Ectodermal cell (in vitro differentiated cells): ENCODE results near the gene SLC7A9.
"Not testable (repeated sequence)": the region's sequence is repeated elsewhere in the genome, so short reads cannot be mapped to it uniquely, and the experiment has no call there.

ENCODE experiments used
- H3K27ac ChIP-seq: 2 replicates; pipeline ENCODE4 v1.7.0; 2013; ENCODE audit warnings: mild to moderate bottlenecking, low read depth, low read length; ENCODE audit not compliant: insufficient read depth, poor library complexity, severe bottlenecking
- H3K27me3 ChIP-seq: 2 replicates; pipeline ENCODE4 v1.7.0; 2013; ENCODE audit warnings: mild to moderate bottlenecking, low read length; ENCODE audit not compliant: insufficient read depth, control insufficient read depth, poor library complexity, severe bottlenecking
- H3K36me3 ChIP-seq: one replicate; pipeline ENCODE4 v1.7.0; 2013; ENCODE audit warnings: low read length; ENCODE audit not compliant: control insufficient read depth, insufficient read depth
- H3K4me1 ChIP-seq: one replicate; pipeline ENCODE4 v1.7.0; 2013; ENCODE audit warnings: low read length; ENCODE audit not compliant: control insufficient read depth, insufficient read depth
- H3K4me3 ChIP-seq: 2 replicates; pipeline ENCODE4 v1.7.0; 2013; ENCODE audit warnings: low read depth, low read length, control low read depth; ENCODE audit not compliant: insufficient read depth
- H3K9me3 ChIP-seq: 2 replicates; pipeline ENCODE4 v1.7.0; 2013; ENCODE audit warnings: mild to moderate bottlenecking, low read length, moderate library complexity; ENCODE audit not compliant: control insufficient read depth
- WGBS, 2 experiments: methylation state at CpG; one replicate each; pipeline ENCODE4 v1.1.7; 2013; ENCODE audit warnings: missing lambda C conversion rate in 2 of 2; 5-methylcytosine and 5-hydroxymethylcytosine counted together

Gene SLC7A9

GRCh38 chr19:32864318-32865007 lies 5.1 kb downstream of the SLC7A9 start:
- H3K27me3 ChIP-seq, result no peaks in the 10 kb centered on the region
- no peak overlapping the region for H3K27ac ChIP-seq
- no peaks in the 10 kb centered on the region for H3K9me3 ChIP-seq
- H3K4me1 ChIP-seq, result no peaks in the 10 kb centered on the region
- H3K36me3 ChIP-seq, result no peaks in the 10 kb centered on the region
- no peak overlapping the region for H3K4me3 ChIP-seq
- 94 to 95% methylated on average over 35 of the region's 35 CpGs for WGBS, 2 experiments

GRCh38 chr19:32863841-32864240 lies 5.7 kb downstream of the SLC7A9 start:
- Histone ChIP-seq H3K27ac (no peak overlapping the region), H3K27me3 (no peaks in the 10 kb centered on the region), H3K4me1 (no peaks in the 10 kb centered on the region), H3K9me3 (no peaks in the 10 kb centered on the region), H3K36me3 (no peaks in the 10 kb centered on the region), H3K4me3 (no peak overlapping the region)
- 94 to 95% methylated on average over 13 of the region's 13 CpGs for WGBS, 2 experiments

GRCh38 chr19:32863301-32863700 lies 6.3 kb downstream of the SLC7A9 start:
- Histone ChIP-seq H3K36me3 (no peaks in the 10 kb centered on the region), H3K27me3 (no peaks in the 10 kb centered on the region), H3K4me1 (no peaks in the 10 kb centered on the region), H3K27ac (no peak overlapping the region), H3K9me3 (no peaks in the 10 kb centered on the region), H3K4me3 (no peak overlapping the region)
- WGBS, 2 experiments, result 91 to 96% methylated on average over 8 of the region's 8 CpGs

DNA sequence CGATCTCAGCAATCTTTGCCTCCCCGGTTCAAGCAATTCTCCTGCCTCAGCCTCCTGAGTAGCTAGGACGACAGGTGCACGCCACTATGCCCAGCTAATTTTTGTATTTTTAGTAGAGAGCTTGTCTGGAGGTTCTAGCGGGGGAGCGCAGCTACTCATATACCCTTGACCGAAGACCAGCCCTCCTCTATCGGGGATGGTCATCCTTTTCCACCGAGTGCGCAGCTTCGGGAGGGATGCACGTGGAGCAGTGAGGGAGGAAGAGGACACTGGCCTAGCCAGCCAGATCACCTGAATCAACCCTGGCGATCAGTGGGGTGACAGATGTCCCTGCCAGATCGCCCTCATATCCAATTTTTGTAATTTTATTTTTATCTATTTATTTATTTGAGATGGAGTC lies 6.8 kb downstream of the SLC7A9 start:
- 93% methylated on average over 13 to 14 of the region's 14 CpGs for WGBS, 2 experiments
- Histone ChIP-seq H3K27me3 (no peaks in the 10 kb centered on the region), H3K4me3 (no peak overlapping the region)

DNA sequence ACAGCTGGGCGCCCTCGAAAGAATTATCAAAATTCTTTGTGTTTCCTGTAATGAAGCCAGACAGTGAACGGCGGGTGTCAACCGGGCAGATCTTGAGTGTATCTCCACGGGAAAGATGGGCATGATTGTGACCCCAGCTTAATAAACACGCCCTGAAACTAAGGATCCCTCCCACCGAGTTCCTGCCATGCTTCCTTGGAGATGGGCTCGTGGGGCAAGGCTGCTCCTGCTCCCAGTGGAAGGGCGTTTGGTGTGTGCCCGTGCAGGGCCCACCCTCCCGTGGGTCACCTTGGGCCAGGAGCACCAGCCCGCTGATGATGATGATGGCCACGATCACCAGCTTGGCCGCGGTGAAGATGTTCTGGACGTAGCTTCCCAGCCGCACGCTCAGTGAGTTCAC lies 7.4 kb downstream of the SLC7A9 start:
- no peaks in the 10 kb centered on the region for H3K4me1 ChIP-seq
- no peak overlapping the region for H3K4me3 ChIP-seq
- no peaks in the 10 kb centered on the region for H3K36me3 ChIP-seq
- no peaks in the 10 kb centered on the region for H3K9me3 ChIP-seq
- H3K27me3 ChIP-seq, result no peaks in the 10 kb centered on the region
- 94 to 95% methylated on average over 19 of the region's 19 CpGs for WGBS, 2 experiments
- H3K27ac ChIP-seq, result no peak overlapping the region

More for the DNA sequence above, 6.8 kb downstream of the SLC7A9 start:
- H3K36me3 ChIP-seq, result no peaks in the 10 kb centered on the region
- no peak overlapping the region for H3K27ac ChIP-seq
- no peaks in the 10 kb centered on the region for H3K9me3 ChIP-seq
- no peaks in the 10 kb centered on the region for H3K4me1 ChIP-seq

DNA sequence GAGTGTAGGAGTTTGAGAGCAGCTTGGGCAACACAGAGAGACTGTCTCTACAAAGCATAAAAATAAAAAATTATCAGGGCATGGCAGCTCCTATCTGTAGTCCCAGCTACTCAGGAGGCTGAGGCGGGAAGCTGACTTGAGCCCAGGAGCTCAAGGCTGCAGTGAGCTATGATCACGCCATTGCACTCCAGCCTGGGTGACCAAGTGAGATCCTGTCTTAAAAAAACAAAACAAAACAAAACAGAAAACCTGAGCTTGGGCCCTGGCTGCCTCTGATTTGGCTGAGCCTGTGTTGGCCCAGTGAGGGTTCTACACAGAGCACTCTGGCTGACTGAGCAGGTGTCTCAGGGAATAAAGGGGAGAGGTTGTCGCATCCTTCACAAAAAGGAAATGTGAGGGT lies 8.0 kb downstream of the SLC7A9 start:
- 86 to 96% methylated on average over 3 of the region's 3 CpGs for WGBS, 2 experiments
- H3K4me3 ChIP-seq, result no peak overlapping the region
- no peaks in the 10 kb centered on the region for H3K36me3 ChIP-seq
- H3K4me1 ChIP-seq, result no peaks in the 10 kb centered on the region
- H3K27me3 ChIP-seq, result no peaks in the 10 kb centered on the region
- H3K9me3 ChIP-seq, result no peaks in the 10 kb centered on the region
- H3K27ac ChIP-seq, result no peak overlapping the region

- Histone ChIP-seq H3K4me1 (no peaks in the 10 kb centered on the region), H3K27me3 (no peaks in the 10 kb centered on the region), H3K9me3 (no peaks in the 10 kb centered on the region), H3K36me3 (no peaks in the 10 kb centered on the region), H3K4me3 (no peak overlapping the region), H3K27ac (no peak overlapping the region)
- 94% methylated on average over 19 of the region's 19 CpGs for WGBS, 2 experiments
These were observed 10.0 kb downstream of the SLC7A9 start for GRCh38 chr19:32859591-32859990.

DNA sequence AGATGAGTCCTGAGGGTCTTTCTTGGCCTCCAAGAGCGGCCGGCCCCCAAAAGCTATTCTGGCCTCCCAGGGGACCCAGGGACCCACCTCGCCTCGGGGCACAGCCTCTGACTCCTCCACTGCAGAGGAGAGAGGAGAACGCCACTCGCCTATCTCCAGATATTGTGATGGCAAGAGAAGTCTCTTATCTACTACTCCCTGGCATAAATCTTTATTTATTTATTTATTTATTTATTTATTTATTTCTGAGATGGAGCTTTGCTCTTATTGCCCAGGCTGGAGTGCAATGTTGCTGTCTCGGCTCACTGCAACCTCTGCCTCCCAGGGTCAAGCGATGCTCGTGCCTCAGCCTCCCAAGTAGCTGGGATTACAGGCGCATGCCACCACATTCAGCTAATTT lies 11.0 kb downstream of the SLC7A9 start:
- no peaks in the 10 kb centered on the region for H3K27me3 ChIP-seq
- H3K36me3 ChIP-seq, result no peaks in the 10 kb centered on the region
- H3K4me1 ChIP-seq, result no peaks in the 10 kb centered on the region
- H3K9me3 ChIP-seq, result no peaks in the 10 kb centered on the region
- no peak overlapping the region for H3K4me3 ChIP-seq
- WGBS, 2 experiments, result 93 to 94% methylated on average over 8 to 9 of the region's 10 CpGs
- H3K27ac ChIP-seq, result no peak overlapping the region

DNA sequence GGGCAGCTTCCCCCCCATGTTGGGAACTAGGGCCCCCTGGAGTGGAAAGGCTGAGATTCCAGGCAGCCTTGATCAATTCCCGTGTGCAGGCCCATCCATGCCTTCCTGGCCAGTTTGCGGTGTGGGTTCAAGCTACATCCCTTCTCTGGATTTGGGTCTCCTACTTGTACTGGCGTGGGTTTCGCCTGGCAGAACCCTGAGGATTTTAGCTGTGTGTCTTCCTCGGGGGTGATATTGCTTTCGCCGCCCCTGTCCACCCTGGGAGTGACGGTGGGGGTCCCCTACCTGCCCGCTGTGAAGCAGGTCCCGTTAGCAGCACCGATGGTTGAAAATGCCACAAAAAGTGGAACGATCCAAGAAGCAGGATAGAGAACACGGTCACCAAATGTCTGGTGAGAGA lies 11.4 kb downstream of the SLC7A9 start:
- WGBS, 2 experiments, result 92 to 94% methylated on average over 13 of the region's 13 CpGs
- no peaks in the 10 kb centered on the region for H3K36me3 ChIP-seq

GRCh38 chr19:32857584-32857983 lies 12.0 kb downstream of the SLC7A9 start:
- Histone ChIP-seq H3K27me3 (no peaks in the 10 kb centered on the region), H3K9me3 (no peaks in the 10 kb centered on the region), H3K4me3 (no peak overlapping the region), H3K27ac (no peak overlapping the region), H3K4me1 (no peaks in the 10 kb centered on the region), H3K36me3 (no peaks in the 10 kb centered on the region)
- WGBS, 2 experiments, result 98 to 100% methylated on average over 5 of the region's 5 CpGs

More for the DNA sequence above, 11.4 kb downstream of the SLC7A9 start:
- H3K9me3 ChIP-seq, result no peaks in the 10 kb centered on the region
- no peak overlapping the region for H3K27ac ChIP-seq
- H3K27me3 ChIP-seq, result no peaks in the 10 kb centered on the region
- H3K4me1 ChIP-seq, result no peaks in the 10 kb centered on the region
- H3K4me3 ChIP-seq, result no peak overlapping the region

DNA sequence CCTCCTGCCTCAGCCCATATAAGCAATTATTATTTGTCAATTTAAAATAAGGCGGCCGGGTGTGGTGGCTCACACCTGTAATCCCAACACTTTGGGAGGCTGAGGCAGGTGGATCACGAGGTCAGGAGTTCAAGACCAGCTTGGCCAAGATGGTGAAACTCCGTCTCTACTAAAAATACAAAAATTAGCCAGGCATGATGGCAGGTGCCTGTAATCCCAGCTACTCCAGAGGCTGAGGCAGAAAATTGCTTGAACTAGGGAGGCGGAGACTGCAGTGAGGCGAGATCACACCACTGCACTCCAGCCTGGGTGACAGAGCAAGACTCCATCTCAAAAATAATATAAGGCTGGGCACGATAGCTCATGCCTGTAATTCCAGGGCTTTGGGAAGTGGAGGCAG lies 12.7 kb downstream of the SLC7A9 start:
- H3K4me3 ChIP-seq, H3K36me3 ChIP-seq, H3K4me1 ChIP-seq, H3K9me3 ChIP-seq, H3K27ac ChIP-seq, H3K27me3 ChIP-seq: not testable (repeated sequence)
- WGBS, 2 experiments, result 91 to 92% methylated on average over 7 of the region's 7 CpGs
